ENCODE data around the gene LIF.

DNA sequence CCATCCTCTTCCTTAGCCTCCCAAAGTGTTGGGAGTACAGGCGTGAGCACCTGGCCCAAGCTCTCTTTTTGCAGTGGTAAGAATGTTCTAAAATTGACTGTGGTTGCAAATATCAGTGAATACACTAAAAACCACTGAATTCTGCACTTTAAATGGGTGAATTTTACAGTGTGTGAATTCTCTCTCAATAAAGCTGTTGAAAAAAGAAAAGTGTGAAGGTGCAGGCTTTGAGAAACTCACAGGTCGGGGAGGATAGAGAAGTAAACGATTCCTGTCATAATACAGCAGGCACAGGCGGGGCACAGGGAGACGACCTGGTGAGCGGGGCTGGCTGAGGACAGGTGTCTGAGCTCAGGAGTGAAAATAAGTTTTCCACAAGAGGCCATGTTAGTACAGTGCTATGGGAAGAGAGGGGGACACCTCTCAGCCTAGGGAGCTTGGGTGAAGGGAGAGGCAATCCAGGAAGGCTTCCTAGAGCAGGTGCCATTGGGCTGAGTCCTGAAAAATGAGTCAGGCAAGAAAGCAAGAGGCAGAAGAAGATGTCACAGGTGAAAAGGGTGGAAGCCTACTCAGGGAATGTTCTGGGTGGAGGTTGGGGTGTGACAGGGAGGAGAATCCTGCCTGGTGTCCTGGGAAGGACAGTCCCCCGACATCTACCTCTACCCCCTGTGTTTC lies 26.1 kb downstream of the LIF start:
- TF ChIP-seq EP300 (IDR thresholded peaks at IDR 0.05) (no peak), POLR2A (IDR thresholded peaks at IDR 0.05) (no peak)
- TF ChIP-seq, protein P1, sequence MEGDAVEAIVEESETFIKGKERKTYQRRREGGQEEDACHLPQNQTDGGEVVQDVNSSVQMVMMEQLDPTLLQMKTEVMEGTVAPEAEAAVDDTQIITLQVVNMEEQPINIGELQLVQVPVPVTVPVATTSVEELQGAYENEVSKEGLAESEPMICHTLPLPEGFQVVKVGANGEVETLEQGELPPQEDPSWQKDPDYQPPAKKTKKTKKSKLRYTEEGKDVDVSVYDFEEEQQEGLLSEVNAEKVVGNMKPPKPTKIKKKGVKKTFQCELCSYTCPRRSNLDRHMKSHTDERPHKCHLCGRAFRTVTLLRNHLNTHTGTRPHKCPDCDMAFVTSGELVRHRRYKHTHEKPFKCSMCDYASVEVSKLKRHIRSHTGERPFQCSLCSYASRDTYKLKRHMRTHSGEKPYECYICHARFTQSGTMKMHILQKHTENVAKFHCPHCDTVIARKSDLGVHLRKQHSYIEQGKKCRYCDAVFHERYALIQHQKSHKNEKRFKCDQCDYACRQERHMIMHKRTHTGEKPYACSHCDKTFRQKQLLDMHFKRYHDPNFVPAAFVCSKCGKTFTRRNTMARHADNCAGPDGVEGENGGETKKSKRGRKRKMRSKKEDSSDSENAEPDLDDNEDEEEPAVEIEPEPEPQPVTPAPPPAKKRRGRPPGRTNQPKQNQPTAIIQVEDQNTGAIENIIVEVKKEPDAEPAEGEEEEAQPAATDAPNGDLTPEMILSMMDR (IDR thresholded peaks at IDR 0.05), result no peak
